GM23338 (cell line): ENCODE data around the gene SST.

Experiments used
- CREB1 ChIP-seq: fragments of 250-450 bp; sonication (Bioruptor Pico); IDR thresholded peaks from 2 replicates; pipeline ENCODE4 v1.5.0; 2020; ENCODE audit warnings: low read depth, mild to moderate bottlenecking, moderate library complexity
- CTCF ChIP-seq, 2 experiments: fragments of 200-600 bp in 1 of 2; sonication (generic) in 1 of 2; conservative IDR thresholded peaks; 2 replicates each; pipeline versions ENCODE4 v1.5.1 to v1.6.1; 2016 to 2017; ENCODE audit warnings: antibody characterized with exemption in 2 of 2, low read depth in 2 of 2, mild to moderate bottlenecking in 2 of 2, moderate library complexity in 1 of 2
- ETS1 ChIP-seq: IDR thresholded peaks from 2 replicates; pipeline ENCODE4 v1.6.1; 2016; ENCODE audit warnings: antibody characterized with exemption
- EZH2 ChIP-seq: fragments of 200-600 bp; sonication (generic); IDR thresholded peaks from one replicate; pipeline ENCODE4 v1.8.0; 2017; ENCODE audit warnings: antibody characterized with exemption, mild to moderate bottlenecking, low read depth; ENCODE audit not compliant: unreplicated experiment
- EZH2phosphoT487 ChIP-seq: fragments of 200-600 bp; sonication (generic); IDR thresholded peaks from one replicate; pipeline ENCODE4 v1.8.1; 2018; ENCODE audit warnings: antibody characterized with exemption; ENCODE audit not compliant: unreplicated experiment
- JUNB ChIP-seq: IDR thresholded peaks from one replicate; pipeline ENCODE4 v1.6.1; 2016; ENCODE audit warnings: antibody characterized with exemption; ENCODE audit not compliant: unreplicated experiment
- NANOG ChIP-seq: IDR thresholded peaks from 2 replicates; pipeline ENCODE4 v1.6.1; 2016; ENCODE audit warnings: antibody characterized with exemption, borderline replicate concordance
- POLR2AphosphoS5 ChIP-seq: IDR thresholded peaks from 2 replicates; pipeline ENCODE4 v1.6.1; 2016; ENCODE audit warnings: antibody characterized with exemption, low read depth
- REST ChIP-seq: IDR thresholded peaks from one replicate; pipeline ENCODE4 v1.6.1; 2018; ENCODE audit warnings: antibody characterized with exemption; ENCODE audit not compliant: unreplicated experiment
- STAT1 ChIP-seq: IDR thresholded peaks from one replicate; pipeline ENCODE4 v1.6.1; 2016; ENCODE audit warnings: antibody characterized with exemption; ENCODE audit not compliant: unreplicated experiment
- ZNF114 ChIP-seq: fragments of 250-450 bp; sonication (Bioruptor Pico); IDR thresholded peaks from 2 replicates; pipeline ENCODE4 v1.5.0; 2020; ENCODE audit warnings: mild to moderate bottlenecking, moderate library complexity
- ZNF331 ChIP-seq: fragments of 250-450 bp; sonication (Bioruptor Pico); IDR thresholded peaks from 2 replicates; pipeline ENCODE4 v1.5.0; 2020; ENCODE audit warnings: low read depth, mild to moderate bottlenecking, moderate library complexity
- ZNF462 ChIP-seq: fragments of 250-450 bp; sonication (Bioruptor Pico); IDR thresholded peaks from 2 replicates; pipeline ENCODE4 v1.5.0; 2020; ENCODE audit warnings: mild to moderate bottlenecking, moderate library complexity

GRCh38 chr3:187621881-187622280 lies 48.3 kb downstream of the SST start:
- TF ChIP-seq CTCF (conservative IDR thresholded peaks at IDR 0.05; ENCODE audit: low read depth in 2 of 2) = no peak
- TF ChIP-seq EZH2 = no peak
- TF ChIP-seq POLR2AphosphoS5 = no peak
- TF ChIP-seq CREB1 (CRISPR knock-in tag) = no peak
- TF ChIP-seq ETS1 = no peak
- TF ChIP-seq NANOG = no peak
- no peak for TF ChIP-seq REST
- no peak for TF ChIP-seq ZNF331 (CRISPR knock-in tag)
- no peak for TF ChIP-seq STAT1
- TF ChIP-seq EZH2phosphoT487 = no peak
- no peak for TF ChIP-seq JUNB
- TF ChIP-seq ZNF114 (CRISPR knock-in tag) = no peak
- no peak for TF ChIP-seq ZNF462 (CRISPR knock-in tag)
